Transverse colon (tissue), 4 donors: ENCODE measurements around the gene DENND2A.

ENCODE experiments used
- CTCF ChIP-seq, 5 experiments: fragments of 200-600 bp in 3 of 5; fragments of 450-650 bp in 2 of 5; sonication (generic) in 3 of 5; IDR thresholded peaks; 1 replicate in 2 of 5; 2 replicates in 3 of 5; pipeline ENCODE4 v1.5.1; 2016 to 2017; ENCODE audit warnings: antibody characterized with exemption in 5 of 5, inconsistent platforms in 3 of 5, mild to moderate bottlenecking in 2 of 5, moderate library complexity in 1 of 5
- EP300 ChIP-seq: sonication (generic); formaldehyde crosslinking; IDR thresholded peaks from one replicate; pipeline ENCODE4 v1.6.1; 2017; ENCODE audit warnings: antibody characterized with exemption, low read depth
- POLR2A ChIP-seq: fragments of 450-650 bp; IDR thresholded peaks from one replicate; pipeline ENCODE4 v1.6.1; 2016; ENCODE audit warnings: antibody characterized with exemption, mild to moderate bottlenecking, moderate library complexity
- POLR2AphosphoS5 ChIP-seq, 3 donors: sonication (generic); formaldehyde crosslinking; IDR thresholded peaks; one replicate each; pipeline ENCODE4 v1.6.1; 2016; ENCODE audit warnings: antibody characterized with exemption in 3 of 3

- TF ChIP-seq CTCF (IDR thresholded peaks at IDR 0.05) (no peak), POLR2A (no peak), EP300 (no peak), POLR2AphosphoS5 (IDR thresholded peaks at IDR 0.05) (no peak)
Observed at GRCh38 chr7:140476698-140477261, 163.8 kb downstream of the DENND2A start.
